Sigmoid colon (tissue), 7 donors: ENCODE results near the gene FAM3C. TPM values are rescaled to one million over a fixed set of nuclear protein-coding genes. Genes with fewer than 3 reads are reported as not detected.

Experiments
- DNase-seq: peaks from one replicate; pipeline ENCODE4 v3.0.0-alpha.2; 2019
- H3K27ac ChIP-seq, 4 donors: fragments of 200-600 bp; sonication (generic); one replicate each; pipeline ENCODE4 v1.5.1; 2016 to 2019; ENCODE audit warnings: mild to moderate bottlenecking in 1 of 4
- H3K27me3 ChIP-seq, 3 donors: fragments of 200-600 bp; sonication (generic); one replicate each; pipeline ENCODE4 v1.5.1; 2019; ENCODE audit warnings: mild to moderate bottlenecking in 1 of 3
- H3K36me3 ChIP-seq, 4 donors: fragments of 200-600 bp; sonication (generic); one replicate each; pipeline ENCODE4 v1.5.1; 2016 to 2019
- H3K4me1 ChIP-seq, 4 donors: fragments of 200-600 bp; sonication (generic); one replicate each; pipeline ENCODE4 v1.5.1; 2017 to 2019
- H3K4me3 ChIP-seq, 4 donors: fragments of 200-600 bp; sonication (generic); one replicate each; pipeline ENCODE4 v1.5.1; 2017 to 2019; ENCODE audit warnings: mild to moderate bottlenecking in 2 of 4, moderate library complexity in 1 of 4
- H3K9me3 ChIP-seq, 4 donors: fragments of 200-600 bp in 3 of 4; sonication (generic) in 3 of 4; one replicate each; pipeline versions ENCODE4 v1.5.1 to v1.6.1; 2013 to 2019
- CTCF ChIP-seq, 4 experiments: fragments of 450-650 bp in 3 of 4; fragments of 200-600 bp in 1 of 4; IDR thresholded peaks; one replicate each; pipeline ENCODE4 v1.5.1; 2016 to 2019; ENCODE audit warnings: antibody characterized with exemption in 4 of 4, mild to moderate bottlenecking in 3 of 4, moderate library complexity in 2 of 4
- EP300 ChIP-seq, 4 donors: sonication (generic); formaldehyde crosslinking; IDR thresholded peaks; one replicate each; pipeline ENCODE4 v1.6.1; 2017; ENCODE audit warnings: antibody characterized with exemption in 4 of 4
- POLR2A ChIP-seq, 2 donors: fragments of 450-650 bp; IDR thresholded peaks; one replicate each; pipeline ENCODE4 v1.6.1; 2016; ENCODE audit warnings: antibody characterized with exemption in 2 of 2, mild to moderate bottlenecking in 2 of 2, moderate library complexity in 2 of 2
- POLR2AphosphoS5 ChIP-seq, 4 donors: sonication (generic); formaldehyde crosslinking; IDR thresholded peaks; one replicate each; pipeline ENCODE4 v1.6.1; 2017; ENCODE audit warnings: antibody characterized with exemption in 4 of 4
- WGBS, 2 donors: extraction: QIAGEN DNeasy Blood & Tissue Kit; methylation state at CpG; one replicate each; pipeline ENCODE4 v1.1.7; 2013; 5-methylcytosine and 5-hydroxymethylcytosine counted together
- intact Hi-C: fragments of 100-400 bp; cut with DNase I; formaldehyde crosslinking; loops from one replicate; pipeline ENCODE4 v1.15.1; 2023
- polyA plus RNA-seq, 3 donors: library from polyadenylated mRNA; stranded (reverse); fragments of 200-250 nt; gene quantifications; one replicate each; pipeline ENCODE4 v1.2.3, GENCODE V29; 2013
- total RNA-seq, 4 donors: library from RNA; depleted of rRNA; stranded (reverse); fragments of >200 nt; gene quantifications; one replicate each; pipeline ENCODE4 v1.1.0, GENCODE V29; 2016
- donor health status: healthy with polysubstance abuse.
- donor health status: Bipolar disorder and iron deficiency.
- donor health status: healthy.

Gene FAM3C
- total and polyA plus RNA-seq, 7 donors, result 9.0 to 58.9 (median 35.2) TPM

GRCh38 chr7:121414436-121414835 lies 18.3 kb upstream of the FAM3C start:
- H3K36me3 ChIP-seq, result no peaks in the 10 kb centered on the region
- WGBS, 2 donors, result 25 to 68% methylated on average over 1 of the region's 1 CpG
- no peak for TF ChIP-seq CTCF (IDR thresholded peaks at IDR 0.05)
- intact Hi-C loops, result no loop called here
- H3K27me3 ChIP-seq, result no peaks in the 10 kb centered on the region
- DNase-seq, result no peak
- no peaks in the 10 kb centered on the region for H3K9me3 ChIP-seq
- H3K4me3 ChIP-seq, result no peak overlapping the region
- no peaks in the 10 kb centered on the region for H3K4me1 ChIP-seq
- H3K27ac ChIP-seq, result no peak overlapping the region

DNA sequence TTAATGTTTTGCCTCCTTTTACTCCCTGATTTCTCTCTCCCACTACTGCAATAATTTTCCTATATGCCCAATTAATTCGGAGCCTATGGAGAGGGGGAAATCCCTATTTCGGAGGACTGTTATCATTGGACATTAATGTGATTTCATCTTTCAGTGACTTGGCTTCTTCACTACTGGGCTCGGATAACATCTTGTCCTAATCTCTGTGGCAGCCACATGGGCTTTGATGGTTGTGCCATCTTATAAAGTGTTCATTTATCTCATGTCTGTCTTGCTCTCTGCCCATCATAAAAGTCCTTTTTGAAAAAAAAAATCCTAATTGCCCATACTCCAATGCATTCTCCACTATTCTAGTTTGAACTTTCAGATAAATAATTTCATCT lies 15.5 kb upstream of the FAM3C start:
- TF ChIP-seq POLR2A (IDR thresholded peaks at IDR 0.05), result no peak
- TF ChIP-seq POLR2AphosphoS5 (IDR thresholded peaks at IDR 0.05), result no peak
- TF ChIP-seq CTCF (IDR thresholded peaks at IDR 0.05), result no peak
- no peak for TF ChIP-seq EP300 (IDR thresholded peaks at IDR 0.05)
- H3K27me3 ChIP-seq, result no peaks in the 10 kb centered on the region
- intact Hi-C loops, result no loop called here
- WGBS, 2 donors, result 83 to 88% methylated on average over 3 of the region's 3 CpGs
- no peak overlapping the region for H3K4me3 ChIP-seq
- no peaks in the 10 kb centered on the region for H3K4me1 ChIP-seq
- no peak for DNase-seq
- H3K9me3 ChIP-seq, result no peaks in the 10 kb centered on the region
- no peak overlapping the region for H3K27ac ChIP-seq
- H3K36me3 ChIP-seq, result no peaks in the 10 kb centered on the region

DNA sequence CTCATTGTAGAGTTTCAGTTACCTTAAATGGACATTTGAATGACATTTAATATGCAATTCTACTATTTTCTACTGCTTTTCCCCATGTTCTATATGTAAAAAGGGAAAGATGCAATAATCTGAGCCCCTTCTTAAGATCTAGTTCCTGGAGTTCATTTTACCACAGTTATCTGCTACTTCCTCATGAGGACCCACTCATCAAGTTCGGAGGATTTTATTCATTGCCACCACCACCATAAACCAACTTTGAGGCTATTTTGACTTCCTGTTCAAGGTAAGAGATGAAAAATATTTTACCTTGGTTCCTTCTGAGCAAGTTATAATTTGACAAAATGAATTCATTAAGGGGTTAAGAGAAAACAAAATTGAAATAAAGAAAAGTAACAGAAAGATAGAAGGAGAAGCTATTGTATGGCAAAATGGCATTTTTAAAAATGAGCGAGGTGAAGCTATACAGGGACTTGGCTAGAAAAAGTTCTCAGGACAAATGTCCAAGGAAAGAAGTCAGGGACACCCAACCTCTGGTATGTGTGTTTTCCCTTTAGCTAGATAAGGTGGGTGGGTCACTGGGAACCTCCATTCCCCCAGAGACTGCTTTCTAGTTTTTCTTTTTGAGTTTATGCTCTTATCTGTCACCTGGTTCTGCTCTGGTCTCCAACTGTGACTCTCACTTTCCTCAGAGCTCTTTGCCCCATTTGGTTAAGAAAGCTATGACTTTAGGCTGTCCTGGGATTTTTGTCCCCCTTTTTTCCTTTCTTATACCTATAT lies 14.9 kb upstream of the FAM3C start:
- TF ChIP-seq POLR2A (IDR thresholded peaks at IDR 0.05), result no peak
- no peak for TF ChIP-seq CTCF (IDR thresholded peaks at IDR 0.05)
- TF ChIP-seq EP300 (IDR thresholded peaks at IDR 0.05), result no peak
- TF ChIP-seq POLR2AphosphoS5 (IDR thresholded peaks at IDR 0.05), result no peak
- DNase-seq, result no peak
- no peak overlapping the region for H3K4me3 ChIP-seq
- no peaks in the 10 kb centered on the region for H3K4me1 ChIP-seq
- intact Hi-C loops, result no loop called here
- no peaks in the 10 kb centered on the region for H3K9me3 ChIP-seq
- no peak overlapping the region for H3K27ac ChIP-seq
- H3K36me3 ChIP-seq, result no peaks in the 10 kb centered on the region
- 67 to 72% methylated on average over 2 of the region's 2 CpGs for WGBS, 2 donors
- H3K27me3 ChIP-seq, result no peaks in the 10 kb centered on the region

DNA sequence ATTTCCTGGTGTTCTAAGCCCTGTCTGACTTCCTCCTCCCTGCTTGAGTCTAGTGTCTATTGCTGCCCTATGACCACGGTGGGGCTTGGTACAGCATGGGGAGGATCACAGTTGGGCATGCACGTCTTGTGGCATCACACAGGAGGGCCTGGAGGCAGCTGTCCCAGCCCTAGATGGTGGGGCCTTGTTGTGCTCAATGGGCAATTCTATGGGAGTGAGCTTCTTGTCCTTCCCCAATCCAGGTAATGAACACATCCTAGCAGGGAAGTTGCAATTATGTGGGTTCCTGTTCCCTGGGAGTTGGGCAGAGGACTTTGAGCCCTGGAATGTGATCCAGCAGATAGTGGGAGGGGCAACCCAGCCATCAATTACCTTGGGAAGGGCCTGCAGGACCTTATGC lies 10.8 kb upstream of the FAM3C start:
- TF ChIP-seq EP300 (IDR thresholded peaks at IDR 0.05) (no peak), CTCF (IDR thresholded peaks at IDR 0.05) (no peak), POLR2AphosphoS5 (IDR thresholded peaks at IDR 0.05) (no peak), POLR2A (IDR thresholded peaks at IDR 0.05) (no peak)
- Histone ChIP-seq H3K4me3 (no peak overlapping the region), H3K36me3 (no peaks in the 10 kb centered on the region), H3K27ac (no peak overlapping the region), H3K4me1 (no peaks in the 10 kb centered on the region), H3K9me3 (no peaks in the 10 kb centered on the region), H3K27me3 (no peaks in the 10 kb centered on the region)
- intact Hi-C loops, result no loop called here
- no peak for DNase-seq
- 27 to 72% methylated on average over 2 of the region's 2 CpGs for WGBS, 2 donors

DNA sequence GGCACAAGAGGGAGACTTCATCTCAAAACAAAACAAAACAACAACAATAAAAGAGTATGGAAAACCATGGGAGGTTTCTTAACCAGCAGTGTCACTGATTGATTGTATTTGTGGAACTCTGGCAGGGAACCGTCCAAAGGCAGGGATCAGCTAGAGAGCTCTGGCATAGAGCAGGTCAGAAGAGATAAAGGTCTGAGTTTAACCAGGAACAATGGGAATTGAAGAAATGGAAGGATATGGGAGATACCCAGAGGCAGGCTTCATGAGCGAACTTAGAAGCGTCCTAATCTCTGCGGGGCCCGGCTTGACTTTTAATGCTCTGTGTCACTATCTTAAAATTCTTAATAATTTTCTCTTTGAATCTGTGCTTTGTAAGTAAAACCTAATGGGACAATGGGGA lies 10.4 kb upstream of the FAM3C start:
- TF ChIP-seq POLR2AphosphoS5 (IDR thresholded peaks at IDR 0.05) (no peak), POLR2A (IDR thresholded peaks at IDR 0.05) (no peak), CTCF (IDR thresholded peaks at IDR 0.05) (no peak), EP300 (IDR thresholded peaks at IDR 0.05) (no peak)
- 95 to 96% methylated on average over 5 of the region's 5 CpGs for WGBS, 2 donors
- Histone ChIP-seq H3K36me3 (no peaks in the 10 kb centered on the region), H3K27me3 (no peaks in the 10 kb centered on the region), H3K4me1 (no peaks in the 10 kb centered on the region), H3K9me3 (no peaks in the 10 kb centered on the region), H3K27ac (no peak overlapping the region), H3K4me3 (no peak overlapping the region)
- intact Hi-C loops, result no loop called here
- DNase-seq, result no peak
